Stimulated activated CD8-positive, alpha-beta memory T cell treated with anti-CD3 and anti-CD28 coated beads, Interleukin-15, amount 100 ng/mL, for 4 hours (primary cell): ENCODE results near the gene FRMD3.

ENCODE experiments used
- DNase-seq, 2 donors: peaks; one replicate each; pipeline ENCODE4 v3.0.0-alpha.2; 2020; ENCODE audit warnings: low read depth in 2 of 2

Gene FRMD3

GRCh38 chr9:83235526-83235925 lies 302.7 kb downstream of the FRMD3 start:
- no peak for DNase-seq

DNA sequence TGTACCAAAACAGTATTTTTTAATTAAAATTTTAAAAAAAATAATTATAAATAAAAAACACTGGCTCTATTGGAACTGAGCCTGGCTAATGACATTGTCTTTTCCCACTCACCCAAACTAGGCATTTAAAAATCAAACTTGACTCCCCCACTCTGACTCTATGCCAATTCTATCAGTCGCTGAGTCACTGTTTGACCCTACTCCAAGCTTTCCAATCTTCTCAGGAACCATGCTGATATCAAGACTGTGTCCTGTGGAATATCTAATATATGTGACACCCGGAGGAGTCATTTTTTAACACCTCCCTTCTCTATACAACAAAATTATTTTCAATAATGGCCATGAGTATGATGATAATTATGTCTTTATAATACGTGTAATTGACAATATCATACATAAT lies 303.7 kb downstream of the FRMD3 start:
- no peak for DNase-seq

GRCh38 chr9:83233647-83234046 lies 304.6 kb downstream of the FRMD3 start:
- DNase-seq: no peak

DNA sequence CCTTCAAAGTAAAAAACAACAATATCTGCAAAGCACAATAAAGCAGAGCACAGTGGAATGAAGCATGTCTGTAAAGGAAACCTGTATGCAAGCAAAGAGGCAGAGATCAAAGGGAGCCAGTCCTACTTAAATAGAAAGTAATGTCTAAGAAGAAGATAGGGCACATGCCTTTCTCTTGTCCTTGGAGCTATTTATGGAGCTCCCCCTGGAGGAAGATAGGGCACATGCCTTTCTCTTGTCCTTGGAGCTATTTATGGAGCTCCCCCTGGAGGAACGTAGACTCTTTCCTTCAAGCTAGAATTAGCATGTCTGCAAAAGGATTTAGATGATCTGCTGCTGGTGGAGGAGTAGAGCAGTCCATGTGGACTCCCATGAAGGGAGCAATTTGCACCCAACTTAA lies 307.2 kb downstream of the FRMD3 start:
- no peak for DNase-seq

DNA sequence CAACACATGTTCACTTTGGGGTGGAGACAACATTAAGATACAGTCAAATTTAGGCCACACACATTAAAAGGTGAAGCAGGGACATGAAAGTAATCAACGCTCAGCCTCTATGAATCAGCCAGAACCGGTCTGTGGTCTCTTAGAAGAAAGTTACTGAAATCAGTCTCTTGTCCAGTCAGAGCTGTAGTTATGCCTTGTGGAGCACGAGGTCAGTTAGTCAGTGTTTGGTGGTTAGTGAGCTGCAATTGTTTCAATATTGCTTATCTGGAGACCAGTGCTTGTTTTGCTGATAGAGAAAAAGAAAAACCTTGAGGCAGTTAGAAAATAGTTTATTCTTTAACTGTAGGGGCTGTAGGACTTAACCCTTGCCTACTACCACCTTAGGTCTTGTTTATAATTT lies 317.5 kb downstream of the FRMD3 start:
- no peak for DNase-seq

GRCh38 chr9:83219924-83220438 lies 318.2 kb downstream of the FRMD3 start:
- DNase-seq: no peak

DNA sequence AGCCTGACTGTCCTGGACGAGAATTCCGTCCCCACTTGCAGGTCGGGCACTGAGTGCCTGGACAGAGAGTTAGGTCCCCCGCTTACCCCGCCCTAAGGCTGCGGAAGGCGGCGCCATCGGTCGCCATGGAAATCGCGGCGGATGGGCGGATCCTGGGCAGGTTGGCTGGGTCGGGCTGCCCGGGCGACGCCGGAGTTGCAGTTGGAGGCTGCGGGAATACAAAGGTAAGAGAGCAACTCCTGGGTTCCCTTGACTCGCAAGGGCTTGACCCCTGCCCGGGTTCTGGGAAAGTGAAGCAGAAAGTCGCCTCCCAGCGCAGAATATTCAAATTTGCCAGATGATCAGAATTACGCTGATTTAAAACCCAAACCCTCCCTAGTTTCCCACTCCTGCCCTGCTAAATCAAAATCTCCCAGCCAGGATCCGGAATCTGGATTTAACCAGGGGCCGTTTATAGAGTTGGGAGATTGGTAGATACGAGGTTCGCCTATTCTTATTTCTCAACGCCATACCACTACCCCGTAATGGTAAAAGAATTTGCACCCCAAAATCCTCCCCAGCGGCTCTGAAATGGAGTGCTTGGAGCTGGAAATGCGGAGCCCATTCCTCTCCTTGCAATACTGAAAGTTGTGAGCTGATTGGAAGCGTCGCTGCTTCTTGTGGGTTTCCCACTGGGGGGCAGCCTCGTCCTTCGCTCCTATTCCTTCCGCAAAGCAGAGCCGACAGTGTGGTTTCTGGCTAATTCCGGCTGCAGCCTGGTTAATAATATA lies 318.9 kb downstream of the FRMD3 start:
- DNase-seq: no peak

DNA sequence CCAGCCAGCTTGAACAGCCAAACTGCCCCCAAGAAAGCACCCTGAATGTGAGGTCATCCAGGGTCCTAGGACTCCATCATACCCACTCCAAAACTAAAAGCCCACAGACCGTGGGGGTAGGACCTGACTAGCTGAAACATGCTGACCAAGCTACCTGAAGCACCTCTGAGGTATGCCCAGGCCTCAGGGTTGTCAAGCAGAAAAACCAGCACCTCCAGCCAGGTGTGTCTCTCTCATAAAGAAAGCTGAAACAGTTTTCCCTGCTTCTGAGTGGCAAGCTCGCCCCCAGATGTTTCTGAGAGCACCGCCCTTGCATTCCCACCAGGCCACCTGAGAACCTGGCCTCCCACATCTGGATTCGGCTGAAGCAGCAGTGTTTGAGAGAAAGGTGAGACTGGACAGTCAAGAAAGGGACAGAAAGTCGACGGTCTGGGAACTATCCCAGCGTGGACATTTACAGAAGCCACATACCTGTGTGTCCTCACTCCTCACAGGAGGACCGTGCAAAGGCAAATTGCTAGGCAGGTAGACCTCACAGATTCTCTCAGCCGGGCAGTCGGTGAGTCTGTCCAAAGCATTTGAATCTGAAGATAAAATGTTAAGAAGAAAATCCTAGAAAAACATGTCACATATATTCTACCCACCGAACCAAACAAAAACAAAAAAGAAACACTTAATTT lies 319.6 kb downstream of the FRMD3 start:
- no peak for DNase-seq

- no peak for DNase-seq
Observed at GRCh38 chr9:83209188-83209731, 328.9 kb downstream of the FRMD3 start.

DNA sequence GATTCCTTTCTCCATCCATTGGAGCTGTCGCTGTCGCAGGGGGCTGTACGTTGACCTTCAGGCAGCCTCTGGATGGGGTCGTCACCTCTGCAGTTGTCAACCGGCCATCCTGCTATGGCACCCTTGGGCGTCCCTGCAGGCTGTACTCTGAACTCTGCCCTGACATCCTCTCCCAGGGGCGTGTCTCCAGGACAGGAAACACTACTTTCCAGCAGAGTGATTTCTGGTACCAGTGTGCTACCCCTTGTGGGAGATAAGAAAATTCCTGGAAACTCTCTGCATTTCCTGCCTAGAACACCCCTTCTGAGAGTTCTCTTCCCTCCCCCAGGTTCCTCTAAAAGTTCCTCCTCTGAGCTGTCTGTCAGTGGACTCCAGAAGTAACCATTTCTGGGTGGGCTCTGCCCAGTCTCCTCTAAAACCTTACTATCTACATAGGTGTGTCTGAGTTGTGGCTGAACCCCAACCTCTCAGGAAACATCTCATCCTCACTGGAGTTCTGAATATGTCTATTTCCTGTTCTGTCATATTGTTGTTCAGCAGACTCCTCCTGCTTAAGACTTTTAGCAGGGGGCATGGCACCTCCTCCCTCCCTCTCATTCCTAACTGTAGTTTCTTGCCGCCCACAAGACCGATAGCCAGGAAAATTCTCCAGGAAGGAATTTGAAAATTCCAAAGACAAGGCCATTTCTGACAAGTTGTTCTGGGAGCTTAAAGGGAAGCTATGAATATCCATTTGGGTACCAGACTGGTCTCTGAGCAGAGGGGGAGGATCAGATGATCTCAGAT lies 329.9 kb downstream of the FRMD3 start:
- no peak for DNase-seq

DNA sequence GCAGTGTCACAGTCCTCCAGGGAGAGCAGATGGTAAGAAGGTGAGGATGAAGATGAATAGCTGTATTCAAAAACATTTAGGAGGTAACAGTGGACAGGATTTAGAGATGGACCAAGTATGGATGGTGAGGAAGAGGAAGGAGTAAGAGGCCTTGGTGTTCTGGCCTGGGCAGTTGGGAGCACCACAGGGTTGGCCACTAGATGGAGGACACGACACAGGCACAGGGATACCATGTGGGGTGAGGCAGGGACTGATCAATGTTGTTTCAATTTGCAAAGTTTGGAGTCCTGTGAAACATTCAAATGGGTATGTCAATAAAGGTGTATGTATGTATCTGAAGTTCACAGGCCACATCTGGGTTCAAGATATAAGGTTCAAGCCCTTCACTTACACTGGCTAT lies 334.2 kb downstream of the FRMD3 start:
- DNase-seq: no peak

- no peak for DNase-seq
Observed at GRCh38 chr9:83200531-83200930, 337.7 kb downstream of the FRMD3 start.

- DNase-seq: no peak
Observed at GRCh38 chr9:83199832-83200231, 338.4 kb downstream of the FRMD3 start.

GRCh38 chr9:83199240-83199639 lies 339.0 kb downstream of the FRMD3 start:
- no peak for DNase-seq

DNA sequence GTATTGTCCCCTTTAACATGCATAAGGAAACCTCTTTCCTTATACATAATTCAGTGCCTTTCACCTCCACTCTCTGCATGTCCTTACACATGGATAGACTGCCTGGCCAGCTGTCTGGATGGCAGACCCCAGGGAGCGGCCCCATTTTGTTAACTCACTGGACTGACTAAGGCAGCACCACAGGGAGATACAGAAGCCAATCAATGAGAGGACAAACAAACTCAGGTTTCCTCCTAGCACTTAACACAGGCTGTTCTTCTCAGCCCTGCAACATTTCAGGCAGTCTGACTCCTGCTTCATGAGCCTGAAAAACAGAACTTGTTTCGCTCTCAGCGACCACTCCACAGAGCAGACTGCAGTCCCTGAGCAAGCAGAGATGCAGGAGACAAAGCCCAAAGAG lies 339.8 kb downstream of the FRMD3 start:
- DNase-seq: no peak

DNA sequence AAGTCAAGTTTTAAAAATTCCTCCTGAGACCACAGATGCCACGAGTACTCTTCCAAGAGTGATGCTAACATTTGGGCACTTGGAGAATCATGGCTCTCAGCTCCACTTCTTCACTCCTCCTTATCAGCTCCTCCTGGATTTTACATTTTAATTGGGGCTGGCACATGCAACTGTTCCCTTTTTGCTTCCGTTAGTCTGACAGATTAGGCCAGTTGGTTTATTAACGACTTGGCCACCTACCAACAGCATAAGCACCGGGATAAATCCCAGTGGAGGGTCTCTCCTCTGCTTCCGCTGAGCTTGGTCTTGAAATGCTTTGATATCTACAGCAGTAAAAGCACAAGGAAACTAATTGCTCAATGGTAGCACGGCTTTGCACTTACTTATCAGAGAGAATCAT lies 340.6 kb downstream of the FRMD3 start:
- DNase-seq: no peak

DNA sequence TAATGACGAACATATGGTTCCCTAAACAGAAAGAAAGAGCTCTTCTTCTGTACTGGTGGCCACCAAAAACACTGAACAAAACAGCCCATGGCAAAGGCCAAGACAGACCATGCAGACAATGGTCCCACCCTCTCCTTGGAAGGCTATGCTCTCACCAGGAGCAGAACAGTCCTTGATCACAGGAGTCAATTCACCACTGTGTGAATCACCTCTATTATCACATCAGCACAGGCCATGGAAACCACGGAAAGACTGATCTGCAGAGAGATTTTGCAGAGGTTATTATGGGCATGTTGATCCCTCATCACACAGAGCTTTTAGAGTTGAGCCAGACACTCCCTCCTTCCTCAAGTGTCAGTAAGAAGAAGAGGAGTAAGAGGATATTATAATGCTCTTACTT lies 341.3 kb downstream of the FRMD3 start:
- DNase-seq: no peak
